ENCODE measurements around the gene BHLHE41.

BHLHE41 gene

GRCh38 chr12:26090836-26091510, 33.9 kb downstream of the BHLHE41 start:
- no peak for TF ChIP-seq EZH2 (IDR thresholded peaks at IDR 0.05; ENCODE audit: borderline replicate concordance, low read depth, low read length, severe bottlenecking)
- TF ChIP-seq CTCF (IDR thresholded peaks at IDR 0.05; ENCODE audit: borderline replicate concordance, extremely low read depth, low read length, poor library complexity, severe bottlenecking), result no peak
- Histone ChIP-seq H3K9me3 (ENCODE audit: insufficient read depth, low read length, severe bottlenecking) (no peaks in the 10 kb centered on the region), H3K36me3 (ENCODE audit: insufficient read depth, low read length) (no peaks in the 10 kb centered on the region), H3K27ac (ENCODE audit: low read length) (no peak overlapping the region), H3K4me3 (ENCODE audit: low read depth in 1 of 2, low read length in 2 of 2) (no peak overlapping the region), H3K27me3 (ENCODE audit: insufficient read depth, low read length, poor library complexity) (no peaks in the 10 kb centered on the region), H3K79me2 (ENCODE audit: insufficient read depth, low read length) (no peaks in the 10 kb centered on the region), H2AFZ (ENCODE audit: low read depth, low read length) (no peak overlapping the region), H4K20me1 (ENCODE audit: insufficient read depth, low read length) (no peaks in the 10 kb centered on the region), H3K4me1 (ENCODE audit: insufficient read depth, low read length) (no peaks in the 10 kb centered on the region), H3K9ac (ENCODE audit: low read depth, low read length) (no peak overlapping the region), H3K4me2 (ENCODE audit: insufficient read depth, low read length) (no peak overlapping the region)
- DNase-seq, result no peak
- ATAC-seq (ENCODE audit: insufficient read depth, low read depth), result no peak

GRCh38 chr12:26088998-26089397, 35.8 kb downstream of the BHLHE41 start:
- no peaks in the 10 kb centered on the region for H3K4me1 ChIP-seq (ENCODE audit: insufficient read depth, low read length)
- H3K27ac ChIP-seq (ENCODE audit: low read length), result no peak overlapping the region
- H3K4me2 ChIP-seq (ENCODE audit: insufficient read depth, low read length), result no peak overlapping the region
- no peak for ATAC-seq (ENCODE audit: insufficient read depth, low read depth)
- no peak for DNase-seq
- H3K4me3 ChIP-seq (ENCODE audit: low read depth in 1 of 2, low read length in 2 of 2), result no peak overlapping the region
- H3K9ac ChIP-seq (ENCODE audit: low read depth, low read length), result no peak overlapping the region
- H3K36me3 ChIP-seq (ENCODE audit: insufficient read depth, low read length), result no peaks in the 10 kb centered on the region
- TF ChIP-seq EZH2 (IDR thresholded peaks at IDR 0.05; ENCODE audit: borderline replicate concordance, low read depth, low read length, severe bottlenecking), result no peak
- no peak for TF ChIP-seq CTCF (IDR thresholded peaks at IDR 0.05; ENCODE audit: borderline replicate concordance, extremely low read depth, low read length, poor library complexity, severe bottlenecking)
- no peaks in the 10 kb centered on the region for H3K9me3 ChIP-seq (ENCODE audit: insufficient read depth, low read length, severe bottlenecking)
- H2AFZ ChIP-seq (ENCODE audit: low read depth, low read length), result no peak overlapping the region
- H4K20me1 ChIP-seq (ENCODE audit: insufficient read depth, low read length), result no peaks in the 10 kb centered on the region
- H3K79me2 ChIP-seq (ENCODE audit: insufficient read depth, low read length), result no peaks in the 10 kb centered on the region
- H3K27me3 ChIP-seq (ENCODE audit: insufficient read depth, low read length, poor library complexity), result no peaks in the 10 kb centered on the region

GRCh38 chr12:26086936-26087335, 37.9 kb downstream of the BHLHE41 start:
- Histone ChIP-seq H3K4me1 (ENCODE audit: insufficient read depth, low read length) (no peaks in the 10 kb centered on the region), H3K27ac (ENCODE audit: low read length) (no peak overlapping the region), H3K4me3 (ENCODE audit: low read depth in 1 of 2, low read length in 2 of 2) (no peak overlapping the region), H3K9me3 (ENCODE audit: insufficient read depth, low read length, severe bottlenecking) (no peaks in the 10 kb centered on the region), H3K9ac (ENCODE audit: low read depth, low read length) (no peak overlapping the region), H3K27me3 (ENCODE audit: insufficient read depth, low read length, poor library complexity) (no peaks in the 10 kb centered on the region), H3K36me3 (ENCODE audit: insufficient read depth, low read length) (no peaks in the 10 kb centered on the region), H3K4me2 (ENCODE audit: insufficient read depth, low read length) (no peak overlapping the region), H3K79me2 (ENCODE audit: insufficient read depth, low read length) (no peaks in the 10 kb centered on the region), H4K20me1 (ENCODE audit: insufficient read depth, low read length) (no peaks in the 10 kb centered on the region), H2AFZ (ENCODE audit: low read depth, low read length) (no peak overlapping the region)
- ATAC-seq (ENCODE audit: insufficient read depth, low read depth), result no peak
- TF ChIP-seq EZH2 (IDR thresholded peaks at IDR 0.05; ENCODE audit: borderline replicate concordance, low read depth, low read length, severe bottlenecking), result no peak
- no peak for TF ChIP-seq CTCF (IDR thresholded peaks at IDR 0.05; ENCODE audit: borderline replicate concordance, extremely low read depth, low read length, poor library complexity, severe bottlenecking)
- DNase-seq, result no peak
